Breast epithelium (tissue), 3 donors: ENCODE measurements around the gene CDC42SE2.

Experiments
- POLR2A ChIP-seq: fragments of 450-650 bp; IDR thresholded peaks from one replicate; pipeline ENCODE4 v1.6.1; 2016; ENCODE audit warnings: antibody characterized with exemption, mild to moderate bottlenecking, moderate library complexity
- POLR2AphosphoS5 ChIP-seq, 3 donors: sonication (generic); formaldehyde crosslinking; IDR thresholded peaks; one replicate each; pipeline ENCODE4 v1.6.1; 2017; ENCODE audit warnings: antibody characterized with exemption in 3 of 3
- TF ChIP-seq, protein P1 (sequence below), 3 donors: fragments of 450-650 bp; IDR thresholded peaks; one replicate each; pipeline ENCODE4 v1.5.1; 2016 to 2017; ENCODE audit warnings: antibody characterized with exemption in 3 of 3, mild to moderate bottlenecking in 3 of 3, moderate library complexity in 3 of 3

DNA sequence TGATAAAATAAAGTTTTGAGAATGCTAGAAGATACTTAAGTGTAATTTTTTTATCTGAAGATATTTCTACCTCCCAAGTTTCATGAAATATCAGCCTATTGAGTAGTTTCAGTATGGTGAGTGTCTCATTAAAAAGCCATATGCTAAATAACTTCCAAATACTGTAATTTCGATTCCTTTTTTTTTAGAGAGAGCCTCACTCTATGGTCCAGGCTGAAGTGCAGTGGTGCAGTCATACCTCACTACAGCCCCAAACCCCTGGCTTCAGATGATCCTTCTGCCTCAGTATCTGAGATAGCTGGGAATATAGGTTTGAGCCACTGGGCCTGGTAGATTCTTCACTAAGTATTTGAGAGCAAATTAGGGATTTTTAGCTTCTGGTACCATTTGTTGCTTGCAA lies 24.5 kb downstream of the CDC42SE2 start:
- TF ChIP-seq, protein P1, sequence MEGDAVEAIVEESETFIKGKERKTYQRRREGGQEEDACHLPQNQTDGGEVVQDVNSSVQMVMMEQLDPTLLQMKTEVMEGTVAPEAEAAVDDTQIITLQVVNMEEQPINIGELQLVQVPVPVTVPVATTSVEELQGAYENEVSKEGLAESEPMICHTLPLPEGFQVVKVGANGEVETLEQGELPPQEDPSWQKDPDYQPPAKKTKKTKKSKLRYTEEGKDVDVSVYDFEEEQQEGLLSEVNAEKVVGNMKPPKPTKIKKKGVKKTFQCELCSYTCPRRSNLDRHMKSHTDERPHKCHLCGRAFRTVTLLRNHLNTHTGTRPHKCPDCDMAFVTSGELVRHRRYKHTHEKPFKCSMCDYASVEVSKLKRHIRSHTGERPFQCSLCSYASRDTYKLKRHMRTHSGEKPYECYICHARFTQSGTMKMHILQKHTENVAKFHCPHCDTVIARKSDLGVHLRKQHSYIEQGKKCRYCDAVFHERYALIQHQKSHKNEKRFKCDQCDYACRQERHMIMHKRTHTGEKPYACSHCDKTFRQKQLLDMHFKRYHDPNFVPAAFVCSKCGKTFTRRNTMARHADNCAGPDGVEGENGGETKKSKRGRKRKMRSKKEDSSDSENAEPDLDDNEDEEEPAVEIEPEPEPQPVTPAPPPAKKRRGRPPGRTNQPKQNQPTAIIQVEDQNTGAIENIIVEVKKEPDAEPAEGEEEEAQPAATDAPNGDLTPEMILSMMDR (IDR thresholded peaks at IDR 0.05): no peak
- no peak for TF ChIP-seq POLR2AphosphoS5 (IDR thresholded peaks at IDR 0.05)
- no peak for TF ChIP-seq POLR2A
